ENCODE data around the gene POLA1. TPM values are rescaled to one million over a fixed set of nuclear protein-coding genes. Genes with fewer than 3 reads are reported as not detected.

POLA1 gene
- total RNA-seq, 4 donors from 2014 or later, result 1.2 to 9.1 (median 5.4) TPM

DNA sequence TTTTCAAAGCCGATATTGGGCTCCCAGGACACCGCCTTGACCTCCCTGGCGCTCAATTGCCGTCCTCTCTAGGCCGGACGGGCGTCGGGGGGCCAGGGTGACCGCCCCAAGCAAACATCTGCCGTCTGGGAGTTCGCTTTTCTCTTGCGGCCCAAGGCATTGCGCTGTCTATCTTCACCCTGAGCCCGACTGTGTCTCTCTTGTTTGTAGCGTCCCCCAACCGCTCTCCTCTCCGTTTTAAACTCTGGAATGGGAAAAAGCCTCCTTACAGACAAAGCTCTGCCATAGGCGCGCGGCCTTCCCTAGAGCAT is 322.6 kb downstream of the POLA1 start:
- DNase-seq, result no peak
- Histone ChIP-seq H3K27ac (no peak overlapping the region), H3K36me3 (no peaks in the 10 kb centered on the region), H3K9me3 (no peaks in the 10 kb centered on the region), H3K4me1 (peaks cover 3 to 35% (median 11%) of the 10 kb centered on the region in 4 donors), H3K27me3 (peaks cover 97% of the 10 kb centered on the region), H3K4me3 (no peak overlapping the region)
- 53% methylated on average over 20 of the region's 20 CpGs; no CpG with 5 or more reads in 1 of the 2 donors for WGBS, 2 donors (ENCODE audit: low coverage in 1 of 2)
- intact Hi-C loops (cut with DNase I; ENCODE audit: low total_unique reads) (no loop called here), in situ Hi-C loops (cut with MboI; ENCODE audit: low pct_ligation_motif_present in 1 of 4, low pct_unique_long_range_greater_than_20kb in 1 of 4, low sequenced_read_pairs in 3 of 4) (no loop called here)
- TF ChIP-seq POLR2A (IDR thresholded peaks at IDR 0.05), result no peak
- no peak for TF ChIP-seq EP300 (IDR thresholded peaks at IDR 0.05; ENCODE audit: low read depth)
- TF ChIP-seq, protein P1, sequence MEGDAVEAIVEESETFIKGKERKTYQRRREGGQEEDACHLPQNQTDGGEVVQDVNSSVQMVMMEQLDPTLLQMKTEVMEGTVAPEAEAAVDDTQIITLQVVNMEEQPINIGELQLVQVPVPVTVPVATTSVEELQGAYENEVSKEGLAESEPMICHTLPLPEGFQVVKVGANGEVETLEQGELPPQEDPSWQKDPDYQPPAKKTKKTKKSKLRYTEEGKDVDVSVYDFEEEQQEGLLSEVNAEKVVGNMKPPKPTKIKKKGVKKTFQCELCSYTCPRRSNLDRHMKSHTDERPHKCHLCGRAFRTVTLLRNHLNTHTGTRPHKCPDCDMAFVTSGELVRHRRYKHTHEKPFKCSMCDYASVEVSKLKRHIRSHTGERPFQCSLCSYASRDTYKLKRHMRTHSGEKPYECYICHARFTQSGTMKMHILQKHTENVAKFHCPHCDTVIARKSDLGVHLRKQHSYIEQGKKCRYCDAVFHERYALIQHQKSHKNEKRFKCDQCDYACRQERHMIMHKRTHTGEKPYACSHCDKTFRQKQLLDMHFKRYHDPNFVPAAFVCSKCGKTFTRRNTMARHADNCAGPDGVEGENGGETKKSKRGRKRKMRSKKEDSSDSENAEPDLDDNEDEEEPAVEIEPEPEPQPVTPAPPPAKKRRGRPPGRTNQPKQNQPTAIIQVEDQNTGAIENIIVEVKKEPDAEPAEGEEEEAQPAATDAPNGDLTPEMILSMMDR (IDR thresholded peaks at IDR 0.05), result no peak
- no peak for TF ChIP-seq POLR2AphosphoS5 (IDR thresholded peaks at IDR 0.05)

DNA sequence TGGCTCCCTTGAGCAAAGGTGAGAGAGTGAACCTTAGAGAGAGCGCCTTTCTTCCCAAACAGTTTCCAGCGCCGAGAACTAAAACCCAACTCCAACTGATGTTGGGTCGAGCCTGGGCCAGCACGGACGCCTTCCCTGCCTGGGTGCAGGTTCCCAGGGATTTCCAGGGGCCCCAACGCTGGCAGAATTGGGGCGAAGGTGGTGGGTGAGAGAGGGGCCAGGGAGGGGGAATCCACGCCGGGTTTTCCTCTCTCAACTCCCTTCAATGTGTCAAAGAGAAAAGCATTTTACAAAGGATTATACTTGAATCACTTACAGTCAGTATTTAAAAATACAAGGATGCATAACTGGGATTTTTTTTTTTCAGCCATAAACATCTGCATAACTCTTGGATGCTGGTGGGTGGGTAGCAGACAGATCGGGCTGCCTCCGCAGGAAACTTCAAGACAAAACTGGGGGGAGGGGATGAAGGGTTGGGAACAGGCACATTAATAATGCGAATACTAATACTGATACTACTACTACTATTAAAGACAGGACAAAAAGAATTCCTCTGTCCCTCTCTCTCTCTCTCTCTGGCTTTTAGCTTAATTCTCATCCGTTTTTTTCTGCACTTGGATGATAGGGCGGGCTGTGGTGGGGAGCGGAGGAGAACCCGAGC is 323.4 kb downstream of the POLA1 start:
- TF ChIP-seq, protein P1 (IDR thresholded peaks at IDR 0.05), result no peak
- no peak for TF ChIP-seq EP300 (IDR thresholded peaks at IDR 0.05; ENCODE audit: low read depth)
- TF ChIP-seq POLR2A (IDR thresholded peaks at IDR 0.05), result no peak
- no peak for TF ChIP-seq POLR2AphosphoS5 (IDR thresholded peaks at IDR 0.05)
- DNase-seq, result no peak
- Histone ChIP-seq H3K9me3 (no peaks in the 10 kb centered on the region), H3K27me3 (peaks cover 97% of the 10 kb centered on the region), H3K4me1 (peaks cover 3 to 35% (median 11%) of the 10 kb centered on the region in 4 donors), H3K4me3 (no peak overlapping the region), H3K36me3 (no peaks in the 10 kb centered on the region), H3K27ac (no peak overlapping the region)
- intact Hi-C loops (cut with DNase I; ENCODE audit: low total_unique reads), result no loop called here
- 48% methylated on average over 17 of the region's 17 CpGs; no CpG with 5 or more reads in 1 of the 2 donors for WGBS, 2 donors (ENCODE audit: low coverage in 1 of 2)
- in situ Hi-C loops (cut with MboI; ENCODE audit: low pct_ligation_motif_present in 1 of 4, low pct_unique_long_range_greater_than_20kb in 1 of 4, low sequenced_read_pairs in 3 of 4), result no loop called here

DNA sequence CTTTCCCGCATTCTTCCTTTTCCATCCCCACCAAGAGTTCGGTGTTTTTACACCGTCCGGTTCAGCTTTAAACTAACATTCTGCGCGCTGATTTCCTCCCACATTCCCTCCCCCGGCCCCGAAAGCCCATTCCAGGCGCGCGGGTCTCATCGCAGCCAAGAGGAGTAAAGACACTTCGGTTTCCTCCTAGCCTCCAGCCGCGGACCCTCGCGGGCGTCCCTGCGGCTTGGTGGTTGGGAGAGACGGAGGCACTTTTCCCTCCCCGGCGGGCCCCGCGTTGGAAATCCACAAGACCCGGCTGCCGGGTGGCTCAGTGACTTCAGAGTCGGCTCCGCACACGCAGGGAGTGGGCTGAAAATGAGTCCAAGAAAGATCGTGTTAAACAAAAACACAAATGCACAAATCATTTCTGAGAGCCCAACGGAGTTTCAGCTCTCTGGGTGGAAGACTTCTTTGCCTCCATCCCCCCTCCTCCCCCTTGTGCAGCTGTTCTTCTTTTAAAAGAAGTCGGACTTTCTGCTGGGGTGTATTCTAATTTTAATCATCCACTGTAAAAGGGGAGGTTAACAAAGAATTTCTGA is 324.0 kb downstream of the POLA1 start:
- Histone ChIP-seq H3K36me3 (no peaks in the 10 kb centered on the region), H3K4me1 (peaks cover 3 to 28% (median 9%) of the 10 kb centered on the region in 4 donors), H3K9me3 (no peaks in the 10 kb centered on the region), H3K27ac (no peak overlapping the region), H3K4me3 (no peak overlapping the region), H3K27me3 (peaks cover 97% of the 10 kb centered on the region)
- in situ Hi-C loops (cut with MboI; ENCODE audit: low pct_ligation_motif_present in 1 of 4, low pct_unique_long_range_greater_than_20kb in 1 of 4, low sequenced_read_pairs in 3 of 4), result no loop called here
- no peak for DNase-seq
- TF ChIP-seq, protein P1 (IDR thresholded peaks at IDR 0.05), result no peak
- TF ChIP-seq EP300 (IDR thresholded peaks at IDR 0.05; ENCODE audit: low read depth) (no peak), POLR2AphosphoS5 (IDR thresholded peaks at IDR 0.05) (no peak), POLR2A (IDR thresholded peaks at IDR 0.05) (no peak)
- WGBS, 2 donors (ENCODE audit: low coverage in 1 of 2), result 50% methylated on average over 32 of the region's 32 CpGs; no CpG with 5 or more reads in 1 of the 2 donors
- intact Hi-C loops (cut with DNase I; ENCODE audit: low total_unique reads), result no loop called here

DNA sequence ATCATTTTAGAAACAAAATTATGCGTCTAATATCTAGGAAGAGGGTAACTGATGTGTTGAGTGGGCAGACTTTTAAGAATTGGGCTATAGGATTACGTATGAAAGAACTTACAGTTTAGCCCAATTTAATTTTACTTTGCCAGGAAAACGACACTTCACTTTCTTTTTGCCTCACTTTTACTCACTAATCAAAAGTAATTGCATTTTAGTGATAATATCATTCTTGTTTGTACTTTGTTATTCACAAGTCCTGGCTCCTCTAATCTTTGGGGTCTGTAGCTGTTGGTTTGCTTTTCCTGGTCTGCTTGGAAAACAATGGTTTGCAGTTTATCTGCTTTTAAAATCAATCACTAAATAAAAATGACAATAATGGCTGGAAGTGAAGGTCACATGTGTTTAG is 325.0 kb downstream of the POLA1 start:
- no peak overlapping the region for H3K27ac ChIP-seq
- no peaks in the 10 kb centered on the region for H3K36me3 ChIP-seq
- in situ Hi-C loops (cut with MboI; ENCODE audit: low pct_ligation_motif_present in 1 of 4, low pct_unique_long_range_greater_than_20kb in 1 of 4, low sequenced_read_pairs in 3 of 4), result no loop called here
- H3K4me1 ChIP-seq, result peaks cover 3 to 25% (median 8%) of the 10 kb centered on the region in 4 donors
- H3K27me3 ChIP-seq, result peaks cover 100% of the 10 kb centered on the region
- intact Hi-C loops (cut with DNase I; ENCODE audit: low total_unique reads), result no loop called here
- no peak for TF ChIP-seq POLR2AphosphoS5 (IDR thresholded peaks at IDR 0.05)
- TF ChIP-seq POLR2A (IDR thresholded peaks at IDR 0.05), result no peak
- TF ChIP-seq, protein P1 (IDR thresholded peaks at IDR 0.05), result no peak
- no peak for TF ChIP-seq EP300 (IDR thresholded peaks at IDR 0.05; ENCODE audit: low read depth)
- H3K4me3 ChIP-seq, result no peak overlapping the region
- no peak for DNase-seq
- H3K9me3 ChIP-seq, result no peaks in the 10 kb centered on the region
- 19 to 24% methylated on average over 3 of the region's 3 CpGs for whole genome bisulfite sequencing, 2 donors (ENCODE audit: low coverage in 1 of 2)

All from transverse colon (tissue), 4 donors.